Measurements from ENCODE around the gene ACHE.
"Not testable (repeated sequence)": the region's sequence is repeated elsewhere in the genome, so short reads cannot be mapped to it uniquely, and the experiment has no call there.

ACHE gene
- 0.31 to 1.4 reads per million in 2 donors for total RNA-seq

- no peak for DNase-seq
These were observed at the start of gene ACHE for GRCh38 chr7:100895701-100895955. ACHE (minus strand) TSS chr7:100895888; CDS start chr7:100894232, 1,656 bp downstream.

DNA sequence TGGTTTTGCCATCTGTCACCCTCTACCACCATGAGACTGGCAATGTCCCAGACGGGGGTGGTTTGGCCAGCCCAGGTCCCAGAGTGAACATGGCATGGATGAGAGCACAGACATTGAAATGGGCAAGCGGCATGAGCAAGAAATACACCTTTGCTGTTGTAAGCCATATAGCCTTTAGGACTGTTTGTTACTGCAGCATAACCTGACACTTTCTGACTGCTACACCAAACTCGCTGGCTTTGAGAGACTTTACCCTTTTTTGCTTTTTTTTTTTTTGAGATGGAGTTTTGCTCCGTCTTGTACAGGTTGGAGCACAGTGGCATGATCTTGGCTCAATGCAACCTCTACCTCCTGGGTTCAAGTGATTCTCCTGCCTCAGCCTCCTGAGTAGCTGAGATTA lies 48.5 kb upstream of the ACHE start:
- DNase-seq = no peak

DNA sequence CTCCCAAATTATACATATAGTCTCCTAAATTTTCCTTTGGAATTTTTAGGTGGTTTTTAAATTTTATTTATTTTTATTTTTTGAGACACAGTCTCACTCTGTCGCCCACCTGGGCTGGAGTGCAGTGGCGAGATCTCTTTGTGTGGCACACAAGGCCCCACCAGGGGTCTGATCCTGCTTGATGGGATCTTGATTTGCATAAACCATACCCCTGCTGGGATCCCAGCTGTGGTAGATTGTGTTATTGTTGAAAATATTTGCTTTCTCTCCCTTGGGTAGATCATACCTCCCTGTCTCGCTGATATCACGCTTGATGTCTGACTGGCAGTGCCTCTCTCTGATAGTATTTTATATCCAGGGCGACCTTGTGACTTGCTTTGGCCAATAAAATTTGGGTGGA lies 48.0 kb upstream of the ACHE start:
- no peak for DNase-seq

DNA sequence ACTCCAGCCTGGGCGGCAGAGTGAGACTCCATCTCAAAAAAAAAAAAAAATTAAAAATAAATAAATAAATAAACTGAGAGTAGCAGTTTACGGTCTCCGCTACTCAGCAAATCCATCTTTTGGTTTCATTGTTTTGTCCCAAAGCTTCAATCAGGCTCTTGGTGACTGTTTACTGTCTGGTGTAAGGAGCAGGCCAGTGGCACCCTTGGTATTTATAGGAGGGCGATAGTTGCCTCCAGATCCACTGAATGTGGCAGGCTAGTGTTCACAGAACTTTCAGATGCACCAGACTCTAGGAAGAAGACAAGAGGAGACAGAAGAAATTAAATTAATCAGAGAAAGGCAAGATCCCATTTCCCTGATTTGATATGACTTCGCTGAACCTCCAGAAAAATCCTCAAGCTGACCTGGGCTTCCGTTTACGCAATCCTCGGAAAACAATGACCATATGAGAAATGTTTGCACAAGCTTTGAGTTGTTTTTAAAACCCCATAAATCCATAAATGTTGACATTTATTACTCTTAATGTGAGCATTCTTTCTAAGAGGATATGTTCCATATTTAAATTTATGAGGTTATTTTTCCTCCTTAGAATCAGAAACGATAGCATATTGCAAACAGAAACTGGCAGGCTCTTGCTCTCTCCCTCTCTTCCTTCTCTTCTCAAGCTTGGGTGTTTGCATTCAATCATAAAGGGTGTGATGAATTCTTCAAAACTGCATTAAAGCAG lies 46.5 kb upstream of the ACHE start:
- no peak for DNase-seq

- not testable (repeated sequence) for DNase-seq
These were observed 40.5 kb upstream of the ACHE start for GRCh38 chr7:100936167-100936566.

GRCh38 chr7:100935381-100935780 lies 39.7 kb upstream of the ACHE start:
- not testable (repeated sequence) for DNase-seq

GRCh38 chr7:100933734-100934133 lies 38.0 kb upstream of the ACHE start:
- no peak for DNase-seq

DNA sequence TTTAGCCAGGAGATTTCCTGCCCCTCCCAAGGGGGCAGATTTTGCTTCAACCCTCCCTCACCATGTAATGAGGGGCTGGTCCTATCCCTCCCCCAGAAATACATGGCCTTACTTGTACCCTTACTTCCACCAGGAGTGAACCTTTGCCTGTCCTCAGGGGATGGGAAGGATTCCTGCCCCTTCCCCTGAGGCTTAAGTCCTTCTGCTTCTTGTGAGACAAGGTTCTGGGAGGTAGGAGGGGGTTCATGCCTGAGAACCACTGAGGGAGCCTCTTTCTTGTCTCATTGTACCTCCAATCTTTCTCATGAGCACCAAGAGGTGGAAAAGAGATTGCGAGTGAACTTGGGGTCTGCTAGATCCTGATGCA lies 34.1 kb upstream of the ACHE start:
- DNase-seq = no peak

DNA sequence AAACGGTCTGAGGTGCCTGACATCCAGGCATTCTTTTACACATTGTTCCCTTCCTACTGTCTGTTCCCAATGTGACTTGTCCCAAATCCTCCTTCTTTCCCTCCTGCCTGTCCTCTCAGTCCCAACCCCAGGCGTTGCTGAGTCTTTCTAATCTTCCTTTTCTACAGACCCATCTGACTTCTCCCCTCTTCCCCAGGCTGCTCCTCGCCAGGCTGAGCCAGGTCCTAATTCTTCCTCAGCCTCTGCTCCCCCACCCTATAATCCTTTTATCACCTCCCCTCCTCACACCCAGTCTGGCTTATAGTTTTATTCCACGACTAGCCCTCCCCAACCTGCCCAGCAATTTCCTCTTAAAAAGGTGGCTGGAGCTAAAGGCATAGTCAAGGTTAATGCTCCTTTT lies 27.9 kb upstream of the ACHE start:
- DNase-seq = not testable (repeated sequence)

GRCh38 chr7:100921039-100921438 lies 25.4 kb upstream of the ACHE start:
- DNase-seq = no peak

GRCh38 chr7:100919779-100920437 lies 24.2 kb upstream of the ACHE start:
- not testable (repeated sequence) for DNase-seq

DNA sequence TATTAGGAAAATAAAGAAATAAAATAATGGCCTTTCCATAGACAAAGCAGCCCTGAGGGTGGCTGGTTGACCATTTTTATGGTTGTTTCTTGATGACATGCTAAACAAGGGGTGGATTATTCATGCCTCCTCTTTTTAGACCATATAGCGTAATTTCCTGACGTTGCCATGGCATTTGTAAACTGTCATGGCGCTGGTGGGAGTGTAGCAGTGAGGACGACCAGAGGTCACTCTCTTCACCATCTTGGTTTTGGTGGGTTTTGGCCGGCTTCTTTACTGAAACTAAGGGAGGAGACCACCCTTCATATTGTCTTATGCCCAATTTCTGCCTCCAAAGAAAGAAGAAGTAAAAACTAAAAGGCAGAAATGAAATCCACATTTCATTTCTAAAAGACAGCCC lies 23.6 kb upstream of the ACHE start:
- not testable (repeated sequence) for DNase-seq

- DNase-seq = no peak
These were observed 19.3 kb upstream of the ACHE start for GRCh38 chr7:100914879-100915447.

- DNase-seq = no peak
These were observed 18.7 kb upstream of the ACHE start for GRCh38 chr7:100914208-100914878.

GRCh38 chr7:100911484-100911883 lies 15.8 kb upstream of the ACHE start:
- no peak for DNase-seq

DNA sequence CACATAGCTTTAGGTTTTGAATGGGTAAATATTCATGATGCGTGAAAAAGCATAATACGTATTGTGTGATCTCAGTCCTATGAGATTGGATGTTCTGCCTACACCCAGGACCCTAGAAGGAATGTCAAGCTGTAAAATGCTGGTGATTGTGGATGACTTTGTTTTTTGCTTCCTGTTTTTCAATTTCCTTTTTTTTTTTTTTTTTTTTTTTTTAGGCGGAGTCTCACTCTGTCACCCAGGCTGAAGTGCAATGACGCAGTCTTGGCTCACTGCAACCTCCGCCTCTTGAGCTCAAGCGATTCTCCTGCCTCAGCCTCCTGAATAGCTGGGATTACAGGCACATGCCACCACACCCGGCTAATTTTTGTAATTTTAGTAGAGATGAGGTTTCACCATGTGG lies 14.8 kb upstream of the ACHE start:
- not testable (repeated sequence) for DNase-seq

GRCh38 chr7:100908512-100908911 lies 12.8 kb upstream of the ACHE start:
- no peak for DNase-seq

GRCh38 chr7:100902638-100903037 lies 7.0 kb upstream of the ACHE start:
- no peak for DNase-seq

DNA sequence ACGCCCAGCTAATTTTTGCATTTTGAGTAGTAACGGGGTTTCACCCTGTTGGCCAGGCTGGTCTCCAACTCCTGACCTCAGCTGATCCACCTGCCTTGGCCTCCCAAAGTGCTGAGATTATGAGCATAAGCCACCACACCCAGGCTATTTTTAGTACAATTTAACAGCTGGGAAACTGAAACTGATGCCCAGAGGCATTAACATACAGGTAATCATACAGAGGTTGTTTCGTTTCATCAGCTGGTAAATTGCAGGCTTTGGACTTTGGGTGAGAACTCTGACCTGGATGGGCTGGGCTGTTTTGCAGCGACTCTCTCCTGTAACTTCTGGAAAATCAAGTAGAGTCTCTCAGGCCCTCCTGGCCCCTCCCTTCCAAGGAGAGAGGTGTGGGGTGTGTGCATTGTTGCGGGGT lies 6.2 kb upstream of the ACHE start:
- no peak for DNase-seq

DNA sequence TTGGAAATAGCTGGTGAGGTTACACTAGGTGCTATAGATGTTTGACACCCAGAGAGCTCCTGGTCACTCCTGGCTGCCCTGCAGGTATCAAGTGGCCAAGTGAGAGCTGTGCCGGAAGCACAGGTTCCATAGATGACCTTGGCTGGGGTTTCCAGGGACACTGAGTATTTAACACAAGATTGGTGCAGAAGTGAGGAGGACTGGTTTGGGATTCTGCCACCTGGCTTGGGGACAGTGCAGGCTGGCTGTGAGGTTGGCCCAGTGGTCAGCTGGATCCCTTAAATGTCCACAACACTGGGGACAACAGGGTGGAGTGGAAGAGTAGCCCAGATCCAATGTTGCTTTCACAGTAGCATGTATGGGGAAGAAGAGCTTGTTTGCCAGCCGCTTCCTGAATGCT lies 5.3 kb upstream of the ACHE start:
- DNase-seq = no peak

DNA sequence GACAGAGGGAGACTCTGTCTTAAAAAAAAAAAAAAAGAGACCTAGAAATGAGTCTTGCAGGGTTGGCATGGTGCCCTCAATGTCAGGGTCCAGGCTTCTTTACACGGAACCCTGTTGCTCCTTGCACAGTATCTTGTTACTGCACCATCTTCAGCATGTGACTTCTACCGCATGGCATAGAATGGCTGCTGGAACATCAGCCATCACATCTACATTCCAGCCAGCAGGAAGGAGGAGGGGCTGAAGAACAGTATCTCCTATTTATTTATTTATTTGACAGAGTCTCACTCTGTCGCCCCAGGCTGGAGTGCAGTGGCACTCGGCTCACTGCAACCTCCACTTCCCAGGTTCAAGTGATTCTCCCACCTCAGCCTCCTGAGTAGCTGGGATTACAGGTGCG lies 3.7 kb upstream of the ACHE start:
- no peak for DNase-seq

GRCh38 chr7:100897772-100898454 lies 2.2 kb upstream of the ACHE start:
- no peak for DNase-seq

Measured in activated gamma-delta T cell (primary cell).